Stomach smooth muscle (tissue), 2 donors: ENCODE measurements around the gene PRLHR.

ENCODE experiments used
- H3K27ac ChIP-seq: one replicate; pipeline ENCODE4 v1.7.0; 2013; ENCODE audit warnings: mild to moderate bottlenecking, low read length, inconsistent platforms
- H3K27me3 ChIP-seq, 2 donors: one replicate each; pipeline ENCODE4 v1.7.0; 2013; ENCODE audit warnings: low read length in 2 of 2; ENCODE audit not compliant: insufficient read depth in 2 of 2, control insufficient read depth in 1 of 2
- H3K36me3 ChIP-seq, 2 donors: one replicate each; pipeline ENCODE4 v1.7.0; 2013; ENCODE audit warnings: low read length in 2 of 2; ENCODE audit not compliant: control insufficient read depth in 2 of 2, insufficient read depth in 2 of 2
- H3K4me1 ChIP-seq: one replicate; pipeline ENCODE4 v1.7.0; 2013; ENCODE audit warnings: low read length; ENCODE audit not compliant: control insufficient read depth, insufficient read depth
- H3K4me3 ChIP-seq, 2 donors: one replicate each; pipeline ENCODE4 v1.7.0; 2013; ENCODE audit warnings: low read length in 2 of 2
- H3K9ac ChIP-seq, 2 donors: one replicate each; pipeline ENCODE4 v1.7.0; 2013; ENCODE audit warnings: low read length in 2 of 2, mild to moderate bottlenecking in 1 of 2
- H3K9me3 ChIP-seq, 2 donors: one replicate each; pipeline ENCODE4 v1.7.0; 2013; ENCODE audit warnings: low read length in 2 of 2; ENCODE audit not compliant: control insufficient read depth in 2 of 2
- donor health status: healthy.
- donor health status: Pancreatic carcinoma.

The PRLHR gene

DNA sequence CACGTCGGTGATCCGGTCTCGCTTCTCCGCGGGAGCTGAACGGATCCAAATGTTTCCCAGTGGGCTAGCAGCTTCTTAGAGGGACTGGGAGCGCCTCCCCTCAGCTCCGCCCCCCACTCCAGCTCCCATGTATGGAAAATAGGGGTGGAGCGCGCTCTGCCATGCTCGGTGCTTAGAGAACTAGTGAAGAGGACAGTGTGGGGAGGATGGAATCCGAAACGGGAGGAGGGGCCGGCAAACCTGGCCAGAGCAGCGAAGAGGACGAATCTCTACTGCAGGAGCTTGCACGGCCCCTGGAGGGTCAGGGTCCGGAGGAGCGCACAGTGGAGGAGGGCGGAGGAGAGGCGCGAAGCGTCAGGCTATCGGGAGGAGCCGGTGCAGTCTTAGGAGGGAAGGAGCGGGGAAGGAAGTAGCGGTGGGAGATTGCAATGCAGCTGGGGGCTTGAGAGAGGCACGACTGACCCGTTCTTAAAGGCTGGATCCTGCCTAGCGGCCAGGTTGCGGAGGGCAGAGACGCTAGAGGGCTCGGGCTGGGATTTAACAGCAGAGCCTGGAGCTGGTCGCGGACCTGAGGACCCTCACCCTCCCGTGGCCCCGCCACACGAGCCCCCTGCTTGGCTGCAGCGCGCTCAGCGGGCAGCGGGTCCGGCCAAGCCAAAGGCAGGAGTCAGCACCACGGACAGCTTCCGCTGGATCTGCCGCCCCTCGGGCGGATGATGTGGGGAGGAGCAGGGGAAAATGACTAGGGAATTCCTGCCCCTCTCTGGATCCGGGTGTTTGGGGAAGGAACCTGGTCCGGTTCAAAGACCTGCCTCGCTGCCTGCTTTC lies at the start of gene PRLHR:
Gene PRLHR, minus strand, starts transcription at position 51 of the 828 bp plus-strand sequence. CDS start 404 bp downstream, outside the sequence.
- Histone ChIP-seq H3K27me3 (peaks cover 37 to 44% of the 10 kb centered on the region in 2 donors), H3K4me3 (no peak within 1 kb of the TSS), H3K27ac (no peak within 1 kb of the TSS), H3K4me1 (peaks cover 3% of the 10 kb centered on the region), H3K9me3 (peaks cover 0 to 3% of the 10 kb centered on the region in 2 donors), H3K36me3 (no peaks in the 10 kb centered on the region), H3K9ac (no peak within 1 kb of the TSS)

DNA sequence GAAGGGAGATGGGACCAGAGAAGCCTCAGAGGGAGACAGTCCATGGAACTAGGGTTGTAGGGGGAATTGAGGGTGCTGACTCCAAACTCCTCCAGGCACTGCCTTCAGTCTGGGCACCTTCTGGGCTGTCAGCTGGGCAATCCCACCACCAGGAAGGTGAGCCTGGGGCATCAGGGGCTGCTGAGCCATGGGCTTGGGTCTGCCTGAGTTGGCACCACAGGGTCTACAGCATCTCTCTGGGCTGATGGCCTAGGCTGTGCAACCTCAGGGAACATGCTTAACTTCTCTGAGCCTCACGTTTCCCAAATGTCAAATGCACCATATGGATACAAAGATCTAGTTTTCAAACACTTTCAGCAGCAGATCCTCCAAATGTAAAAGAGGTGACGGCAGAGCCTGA lies 46.8 kb upstream of the PRLHR start:
- no peak overlapping the region for H3K27ac ChIP-seq
- H3K4me1 ChIP-seq: no peaks in the 10 kb centered on the region
- no peaks in the 10 kb centered on the region for H3K36me3 ChIP-seq
- H3K4me3 ChIP-seq: no peak overlapping the region
- H3K9me3 ChIP-seq: no peaks in the 10 kb centered on the region
- no peak overlapping the region for H3K9ac ChIP-seq
- H3K27me3 ChIP-seq: peaks cover 0 to 3% of the 10 kb centered on the region in 2 donors

DNA sequence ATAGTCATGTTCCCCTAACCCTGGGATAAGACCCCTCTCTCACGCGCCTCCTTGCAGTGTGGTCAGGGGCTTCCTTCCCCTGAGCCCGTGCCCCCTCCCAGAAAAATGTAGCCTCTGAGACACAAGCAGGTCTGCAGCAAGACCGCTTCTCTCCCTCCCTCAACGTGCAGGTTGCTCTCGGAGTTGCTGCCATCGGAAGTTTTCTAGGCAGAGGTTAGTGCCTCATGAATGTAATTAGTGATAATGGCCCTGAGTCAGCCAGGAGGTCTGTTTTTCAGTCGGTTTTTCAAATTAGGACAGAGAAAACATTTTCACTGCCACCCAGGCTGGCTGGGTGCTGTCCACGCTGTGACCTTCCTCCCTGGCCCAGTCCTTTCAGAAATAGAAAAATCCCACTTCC lies 43.2 kb upstream of the PRLHR start:
- H3K36me3 ChIP-seq: no peaks in the 10 kb centered on the region
- no peak overlapping the region for H3K9ac ChIP-seq
- H3K27me3 ChIP-seq: peaks cover 0 to 3% of the 10 kb centered on the region in 2 donors
- H3K27ac ChIP-seq: no peak overlapping the region
- H3K4me1 ChIP-seq: no peaks in the 10 kb centered on the region
- no peaks in the 10 kb centered on the region for H3K9me3 ChIP-seq
- no peak overlapping the region for H3K4me3 ChIP-seq

DNA sequence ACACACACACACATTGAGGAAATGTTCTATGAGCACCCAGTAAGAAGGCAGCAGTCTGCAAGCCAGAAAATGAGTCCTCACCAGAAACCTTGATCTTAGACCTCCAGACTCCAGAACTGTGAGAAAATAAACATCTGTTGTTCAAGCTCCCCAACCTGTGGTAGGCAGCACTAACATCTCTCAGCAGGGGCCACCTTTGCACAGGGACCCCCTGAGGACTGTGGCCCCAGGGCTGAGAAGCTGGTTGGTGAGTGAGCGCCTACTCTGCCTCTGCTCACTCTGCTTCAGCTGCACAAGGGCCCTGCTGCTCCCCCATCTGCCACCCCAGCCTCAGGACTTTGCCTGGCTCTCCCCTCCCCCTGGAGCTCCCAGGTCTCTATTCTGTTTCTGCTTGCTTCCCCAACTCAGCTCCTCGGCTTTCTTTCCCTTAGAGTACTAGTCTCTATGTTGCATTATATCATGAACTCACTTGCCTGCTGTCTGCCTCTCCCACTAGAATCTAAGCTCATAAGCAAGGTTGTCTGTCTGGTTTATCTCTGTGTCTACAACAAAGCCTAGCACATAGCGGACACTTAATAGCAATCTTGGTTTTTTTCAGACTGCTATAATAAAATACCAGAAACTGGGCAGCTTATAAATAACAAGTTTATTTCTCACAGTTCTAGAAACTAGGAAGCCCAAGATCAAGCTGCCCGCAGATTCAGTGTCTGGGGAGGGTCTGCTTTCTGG lies 40.4 kb upstream of the PRLHR start:
- Histone ChIP-seq H3K9ac (no peak overlapping the region), H3K27me3 (no peaks in the 10 kb centered on the region), H3K36me3 (no peaks in the 10 kb centered on the region), H3K27ac (no peak overlapping the region), H3K4me3 (no peak overlapping the region), H3K9me3 (no peaks in the 10 kb centered on the region), H3K4me1 (no peaks in the 10 kb centered on the region)

DNA sequence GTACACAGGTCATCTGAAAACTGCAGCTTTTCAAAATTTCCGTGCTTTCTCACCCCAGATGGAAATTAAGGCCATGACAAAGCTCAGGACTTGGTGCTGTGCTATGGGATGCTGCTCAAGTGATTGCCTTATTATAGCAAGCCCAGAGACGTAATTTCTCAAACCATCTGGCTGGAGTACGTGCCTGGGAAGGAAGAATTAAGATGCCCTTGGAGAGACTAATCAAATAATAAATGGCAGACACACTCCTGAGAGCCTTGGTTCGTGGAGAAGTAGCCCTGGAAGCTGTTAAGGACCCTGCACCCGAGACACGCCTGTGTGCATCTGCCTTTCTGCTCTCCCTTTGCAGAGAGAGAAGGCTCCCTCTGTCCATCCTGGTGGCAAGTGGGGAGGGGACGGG lies 38.3 kb upstream of the PRLHR start:
- H3K27ac ChIP-seq: no peak overlapping the region
- H3K9me3 ChIP-seq: no peaks in the 10 kb centered on the region
- H3K9ac ChIP-seq: no peak overlapping the region
- H3K36me3 ChIP-seq: no peaks in the 10 kb centered on the region
- no peak overlapping the region for H3K4me3 ChIP-seq
- no peaks in the 10 kb centered on the region for H3K27me3 ChIP-seq
- H3K4me1 ChIP-seq: peaks cover 9% of the 10 kb centered on the region

DNA sequence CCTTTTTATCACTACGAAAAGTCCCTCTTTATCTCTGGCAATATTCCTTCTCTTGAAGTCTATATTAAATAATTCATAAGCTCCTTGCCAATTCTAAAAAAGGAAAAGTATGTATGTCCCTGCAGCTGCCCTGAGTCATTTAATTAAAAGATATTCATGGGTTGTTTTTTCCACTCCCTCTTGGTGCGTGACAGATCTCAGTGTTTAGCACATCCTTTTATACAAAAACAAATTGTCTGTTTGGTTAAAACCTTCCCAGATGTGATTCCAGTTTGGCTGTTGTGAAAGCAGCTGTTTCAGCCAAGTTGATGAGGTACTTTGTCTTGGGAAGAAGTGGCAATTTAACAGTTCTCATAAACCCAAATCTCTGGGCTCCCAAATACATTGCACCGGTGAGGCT lies 33.8 kb upstream of the PRLHR start:
- Histone ChIP-seq H3K9ac (no peak overlapping the region), H3K9me3 (no peaks in the 10 kb centered on the region), H3K4me1 (peaks cover 9% of the 10 kb centered on the region), H3K36me3 (no peaks in the 10 kb centered on the region), H3K27me3 (no peaks in the 10 kb centered on the region), H3K4me3 (no peak overlapping the region), H3K27ac (no peak overlapping the region)

DNA sequence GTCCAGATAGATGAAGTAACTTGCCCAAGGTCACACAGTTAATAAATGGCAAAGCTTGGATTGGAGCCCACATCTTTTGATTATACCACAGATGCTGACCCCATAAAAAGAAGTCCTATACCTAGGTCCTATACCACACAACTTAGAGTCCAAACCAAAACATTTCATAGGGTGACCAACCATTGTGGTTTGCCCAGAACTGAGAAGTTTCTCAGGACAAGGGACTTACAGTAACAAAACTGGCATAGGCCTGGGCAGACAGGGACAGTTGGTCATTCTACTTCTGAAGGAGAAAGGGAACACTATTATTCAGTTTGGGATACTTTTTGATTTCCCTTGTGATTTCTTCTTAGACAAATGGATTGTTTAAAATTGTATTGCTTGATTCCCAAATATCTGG lies 32.9 kb upstream of the PRLHR start:
- H3K9ac ChIP-seq: no peak overlapping the region
- H3K4me1 ChIP-seq: peaks cover 9% of the 10 kb centered on the region
- no peaks in the 10 kb centered on the region for H3K27me3 ChIP-seq
- no peak overlapping the region for H3K4me3 ChIP-seq
- H3K36me3 ChIP-seq: no peaks in the 10 kb centered on the region
- H3K27ac ChIP-seq: no peak overlapping the region
- H3K9me3 ChIP-seq: no peaks in the 10 kb centered on the region

DNA sequence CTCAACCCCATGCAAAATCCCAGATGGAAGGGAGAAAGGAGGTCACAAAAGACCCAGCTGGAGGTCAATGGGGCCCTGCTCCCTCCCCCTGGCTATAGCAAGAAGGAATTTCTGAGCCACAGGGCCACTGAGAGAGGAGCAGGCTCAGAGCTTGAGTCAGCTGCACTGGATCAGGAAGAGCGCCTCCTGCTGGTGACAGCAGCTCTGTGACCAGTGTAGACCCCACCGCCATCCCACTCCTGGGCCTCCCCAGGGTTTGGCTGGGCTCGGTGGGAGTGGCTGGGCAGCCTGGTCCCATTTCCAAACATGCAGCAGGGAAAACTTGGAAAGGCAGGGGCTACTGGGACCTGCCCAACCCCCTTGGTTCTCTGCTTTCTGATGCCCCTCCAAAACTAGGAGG lies 31.5 kb upstream of the PRLHR start:
- Histone ChIP-seq H3K27me3 (no peaks in the 10 kb centered on the region), H3K36me3 (no peaks in the 10 kb centered on the region), H3K4me3 (no peak overlapping the region), H3K4me1 (peaks cover 9% of the 10 kb centered on the region), H3K27ac (no peak overlapping the region), H3K9me3 (no peaks in the 10 kb centered on the region), H3K9ac (no peak overlapping the region)

DNA sequence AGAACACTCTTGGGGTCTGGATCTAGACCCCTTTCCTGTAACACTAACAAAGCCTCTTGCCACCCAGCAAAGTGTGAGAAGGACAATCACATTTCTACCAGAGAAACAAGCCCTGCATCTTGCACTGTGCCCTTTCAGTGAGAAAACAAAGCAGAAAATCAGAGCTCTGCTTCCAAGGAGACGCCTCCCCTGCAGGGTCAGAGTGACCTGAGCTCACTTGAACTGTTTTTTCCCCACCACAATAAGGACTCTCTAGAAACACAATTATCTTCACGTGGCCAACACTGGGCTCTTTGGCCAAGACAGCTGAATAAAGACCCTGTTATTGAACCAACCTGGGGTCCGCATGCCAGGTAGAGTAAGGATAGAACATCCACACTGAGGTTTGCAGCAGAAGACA lies 30.1 kb upstream of the PRLHR start:
- H3K4me3 ChIP-seq: no peak overlapping the region
- H3K4me1 ChIP-seq: peaks cover 9% of the 10 kb centered on the region
- no peak overlapping the region for H3K27ac ChIP-seq
- H3K27me3 ChIP-seq: no peaks in the 10 kb centered on the region
- H3K9ac ChIP-seq: no peak overlapping the region
- H3K9me3 ChIP-seq: no peaks in the 10 kb centered on the region
- H3K36me3 ChIP-seq: no peaks in the 10 kb centered on the region

DNA sequence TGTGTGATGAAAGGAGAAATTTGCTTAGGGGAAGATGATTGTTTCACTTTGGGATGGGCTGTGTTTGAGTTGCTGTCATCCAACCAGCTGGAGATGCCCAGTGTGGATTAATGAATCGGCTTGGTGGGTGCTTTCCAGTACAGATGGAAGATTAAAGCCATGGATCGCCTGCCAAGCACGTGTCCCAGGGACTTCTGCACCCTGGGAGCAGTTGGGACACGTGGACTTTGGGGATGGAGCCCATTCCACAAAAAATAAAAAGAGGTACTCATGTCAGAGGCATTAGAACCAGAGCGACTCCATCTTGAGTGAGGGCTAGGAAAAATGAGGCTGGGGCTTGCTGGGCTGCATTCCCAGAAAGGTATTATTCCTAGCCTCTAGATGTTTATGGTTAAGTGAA lies 29.3 kb upstream of the PRLHR start:
- no peaks in the 10 kb centered on the region for H3K27me3 ChIP-seq
- H3K36me3 ChIP-seq: no peaks in the 10 kb centered on the region
- no peaks in the 10 kb centered on the region for H3K9me3 ChIP-seq
- peaks cover 8% of the 10 kb centered on the region for H3K4me1 ChIP-seq
- H3K27ac ChIP-seq: no peak overlapping the region
- no peak overlapping the region for H3K9ac ChIP-seq
- no peak overlapping the region for H3K4me3 ChIP-seq
